PFSK-1 (cell line): ENCODE results near the gene RGS2.

Experiments
- FOXP2 ChIP-seq: optimal IDR thresholded peaks from 2 replicates; pipeline ENCODE3; 2011; ENCODE audit warnings: borderline replicate concordance, control low read depth, inconsistent platforms; ENCODE audit not compliant: insufficient read depth; ENCODE audit errors: extremely low read length, extremely low read depth
- POLR2AphosphoS5 ChIP-seq: IDR thresholded peaks from 2 replicates; pipeline ENCODE4 v1.6.1; 2012; ENCODE audit warnings: low read depth, mild to moderate bottlenecking, control low read depth, low read length, moderate library complexity
- REST ChIP-seq, 2 experiments: IDR thresholded peaks; 2 replicates each; pipeline versions ENCODE4 v1.6.1 to v1.8.0; 2011 to 2012; ENCODE audit warnings: low read depth in 2 of 2, low read length in 2 of 2, control low read depth in 1 of 2, inconsistent platforms in 1 of 2, mild to moderate bottlenecking in 1 of 2, moderate library complexity in 1 of 2; ENCODE audit not compliant: insufficient read depth in 1 of 2
- SIN3A ChIP-seq: IDR thresholded peaks from 2 replicates; pipeline ENCODE4 v1.6.1; 2012; ENCODE audit warnings: mild to moderate bottlenecking, low read length, moderate library complexity, borderline replicate concordance; ENCODE audit not compliant: insufficient read depth
- TAF1 ChIP-seq: IDR thresholded peaks from 2 replicates; pipeline ENCODE4 v1.6.1; 2012; ENCODE audit warnings: low read length, control low read depth, borderline replicate concordance; ENCODE audit not compliant: insufficient read depth

The RGS2 gene

GRCh38 chr1:192784397-192784796, 24.4 kb upstream of the RGS2 start:
- TF ChIP-seq REST (IDR thresholded peaks at IDR 0.05; ENCODE audit: insufficient read depth in 1 of 2, low read depth in 2 of 2, low read length in 2 of 2): no peak

GRCh38 chr1:192786576-192786975, 22.3 kb upstream of the RGS2 start:
- TF ChIP-seq SIN3A: no peak
- no peak for TF ChIP-seq TAF1
- TF ChIP-seq REST (IDR thresholded peaks at IDR 0.05; ENCODE audit: insufficient read depth in 1 of 2, low read depth in 2 of 2, low read length in 2 of 2): no peak
- TF ChIP-seq POLR2AphosphoS5: no peak
- no peak for TF ChIP-seq FOXP2

GRCh38 chr1:192787914-192788585, 20.8 kb upstream of the RGS2 start:
- no peak for TF ChIP-seq FOXP2
- no peak for TF ChIP-seq REST (IDR thresholded peaks at IDR 0.05; ENCODE audit: insufficient read depth in 1 of 2, low read depth in 2 of 2, low read length in 2 of 2)
- no peak for TF ChIP-seq POLR2AphosphoS5
- TF ChIP-seq SIN3A: no peak
- TF ChIP-seq TAF1: no peak

GRCh38 chr1:192789871-192790270, 19.0 kb upstream of the RGS2 start:
- TF ChIP-seq POLR2AphosphoS5 (no peak), FOXP2 (no peak), SIN3A (no peak), TAF1 (no peak), REST (IDR thresholded peaks at IDR 0.05; ENCODE audit: insufficient read depth in 1 of 2, low read depth in 2 of 2, low read length in 2 of 2) (no peak)

- TF ChIP-seq REST (IDR thresholded peaks at IDR 0.05; ENCODE audit: insufficient read depth in 1 of 2, low read depth in 2 of 2, low read length in 2 of 2): no peak
- no peak for TF ChIP-seq SIN3A
- no peak for TF ChIP-seq TAF1
- TF ChIP-seq FOXP2: no peak
- TF ChIP-seq POLR2AphosphoS5: no peak
Measured at GRCh38 chr1:192792628-192793027, 16.2 kb upstream of the RGS2 start.
